HUES6 (cell line): ENCODE results near the gene PTMS.

Source experiments
- H3K27ac ChIP-seq: 2 replicates; pipeline ENCODE4 v1.7.0; 2013; ENCODE audit warnings: low read depth, mild to moderate bottlenecking, low read length, inconsistent platforms
- H3K27me3 ChIP-seq: 2 replicates; pipeline ENCODE4 v1.6.1; 2013; ENCODE audit warnings: low read length; ENCODE audit not compliant: control insufficient read depth, insufficient read depth
- H3K36me3 ChIP-seq: 2 replicates; pipeline ENCODE4 v1.6.1; 2013; ENCODE audit warnings: low read length; ENCODE audit not compliant: control insufficient read depth, insufficient read depth
- H3K4me1 ChIP-seq: 2 replicates; pipeline ENCODE4 v1.6.1; 2013; ENCODE audit warnings: low read length; ENCODE audit not compliant: control insufficient read depth, insufficient read depth
- H3K4me3 ChIP-seq: 2 replicates; pipeline ENCODE4 v1.5.1; 2013; ENCODE audit warnings: low read depth, low read length
- H3K9ac ChIP-seq: one replicate; pipeline ENCODE4 v1.6.1; 2013; ENCODE audit warnings: mild to moderate bottlenecking, low read length
- H3K9me3 ChIP-seq: 2 replicates; pipeline ENCODE4 v1.6.1; 2013; ENCODE audit warnings: low read depth, low read length; ENCODE audit not compliant: control insufficient read depth, insufficient read depth

Gene PTMS

GRCh38 chr12:6766651-6767349 is 637 bp downstream of the PTMS start:
- Histone ChIP-seq H3K27me3 (peaks cover 3% of the 10 kb centered on the region; the same call in 1 of the 2 replicates), H3K4me3 (peak overlapping the region; percentile 79), H3K36me3 (peaks cover 22% of the 10 kb centered on the region; the same call in 1 of the 2 replicates), H3K9ac (peak overlapping the region; percentile 67), H3K4me1 (peaks cover 38% of the 10 kb centered on the region), H3K27ac (peak overlapping the region; percentile 8; the same call in 1 of the 2 replicates), H3K9me3 (no peaks in the 10 kb centered on the region)

GRCh38 chr12:6767353-6768319 is 1.5 kb downstream of the PTMS start:
- Histone ChIP-seq H3K4me1 (peaks cover 45% of the 10 kb centered on the region), H3K27ac (no peak overlapping the region), H3K36me3 (peaks cover 23% of the 10 kb centered on the region; the same call in 1 of the 2 replicates), H3K4me3 (peak overlapping the region; percentile 79), H3K9ac (peak overlapping the region; percentile 67), H3K9me3 (no peaks in the 10 kb centered on the region), H3K27me3 (peaks cover 8% of the 10 kb centered on the region)

- Histone ChIP-seq H3K4me1 (peaks cover 47% of the 10 kb centered on the region), H3K9ac (peak overlapping the region; percentile 67), H3K27ac (no peak overlapping the region), H3K4me3 (peak overlapping the region; percentile 79), H3K27me3 (peaks cover 17% of the 10 kb centered on the region), H3K36me3 (peaks cover 23% of the 10 kb centered on the region; the same call in 1 of the 2 replicates), H3K9me3 (no peaks in the 10 kb centered on the region)
Measured at GRCh38 chr12:6768437-6768914, 2.3 kb downstream of the PTMS start.

GRCh38 chr12:6768990-6769389 is 2.8 kb downstream of the PTMS start:
- no peaks in the 10 kb centered on the region for H3K9me3 ChIP-seq
- no peak overlapping the region for H3K27ac ChIP-seq
- H3K4me3 ChIP-seq, result peak overlapping the region; percentile 79
- H3K4me1 ChIP-seq, result peaks cover 42% of the 10 kb centered on the region
- H3K27me3 ChIP-seq, result peaks cover 21% of the 10 kb centered on the region
- peaks cover 23% of the 10 kb centered on the region; the same call in 1 of the 2 replicates for H3K36me3 ChIP-seq
- H3K9ac ChIP-seq, result peak overlapping the region; percentile 67

GRCh38 chr12:6769666-6770065 is 3.5 kb downstream of the PTMS start:
- H3K9ac ChIP-seq, result no peak overlapping the region
- H3K36me3 ChIP-seq, result peaks cover 23% of the 10 kb centered on the region; the same call in 1 of the 2 replicates
- H3K27ac ChIP-seq, result no peak overlapping the region
- H3K4me3 ChIP-seq, result peak overlapping the region; percentile 79; the same call in 1 of the 2 replicates
- peaks cover 28% of the 10 kb centered on the region for H3K27me3 ChIP-seq
- peaks cover 42% of the 10 kb centered on the region for H3K4me1 ChIP-seq
- no peaks in the 10 kb centered on the region for H3K9me3 ChIP-seq

GRCh38 chr12:6770094-6770493 is 3.9 kb downstream of the PTMS start:
- Histone ChIP-seq H3K36me3 (peaks cover 26% of the 10 kb centered on the region; the same call in 1 of the 2 replicates), H3K27me3 (peaks cover 32% of the 10 kb centered on the region), H3K27ac (no peak overlapping the region)

GRCh38 chr12:6770600-6770999 is 4.4 kb downstream of the PTMS start:
- H3K4me1 ChIP-seq, result peaks cover 35% of the 10 kb centered on the region
- H3K27ac ChIP-seq, result no peak overlapping the region

More at GRCh38 chr12:6770094-6770493, 3.9 kb downstream of the PTMS start:
- H3K4me1 ChIP-seq, result peaks cover 39% of the 10 kb centered on the region
- H3K9ac ChIP-seq, result no peak overlapping the region
- H3K4me3 ChIP-seq, result no peak overlapping the region
- H3K9me3 ChIP-seq, result no peaks in the 10 kb centered on the region

GRCh38 chr12:6771091-6771495 is 4.9 kb downstream of the PTMS start:
- Histone ChIP-seq H3K4me1 (peaks cover 35% of the 10 kb centered on the region), H3K27me3 (peaks cover 38% of the 10 kb centered on the region), H3K9ac (no peak overlapping the region), H3K9me3 (no peaks in the 10 kb centered on the region), H3K4me3 (no peak overlapping the region), H3K36me3 (peaks cover 29% of the 10 kb centered on the region), H3K27ac (no peak overlapping the region)

More at GRCh38 chr12:6770600-6770999, 4.4 kb downstream of the PTMS start:
- H3K9ac ChIP-seq, result no peak overlapping the region
- no peak overlapping the region for H3K4me3 ChIP-seq
- peaks cover 29% of the 10 kb centered on the region for H3K36me3 ChIP-seq
- H3K9me3 ChIP-seq, result no peaks in the 10 kb centered on the region
- peaks cover 36% of the 10 kb centered on the region for H3K27me3 ChIP-seq

GRCh38 chr12:6771509-6772330 is 5.6 kb downstream of the PTMS start:
- no peaks in the 10 kb centered on the region for H3K9me3 ChIP-seq
- H3K27me3 ChIP-seq, result peaks cover 41% of the 10 kb centered on the region
- H3K9ac ChIP-seq, result no peak overlapping the region
- H3K4me1 ChIP-seq, result peaks cover 35% of the 10 kb centered on the region
- no peak overlapping the region for H3K4me3 ChIP-seq
- no peak overlapping the region for H3K27ac ChIP-seq
- peaks cover 29% of the 10 kb centered on the region for H3K36me3 ChIP-seq

- H3K36me3 ChIP-seq, result peaks cover 29% of the 10 kb centered on the region
- H3K4me3 ChIP-seq, result peak within 1 kb of the TSS; percentile 48
- peaks cover 35% of the 10 kb centered on the region for H3K4me1 ChIP-seq
- peaks cover 47% of the 10 kb centered on the region for H3K27me3 ChIP-seq
- H3K9me3 ChIP-seq, result no peaks in the 10 kb centered on the region
- H3K9ac ChIP-seq, result no peak within 1 kb of the TSS
- H3K27ac ChIP-seq, result no peak within 1 kb of the TSS
Measured at GRCh38 chr12:6772331-6772695, 6.2 kb downstream of the PTMS start, which contains the start of gene LAG3. Gene LAG3 (plus strand): TSS chr12:6772520. CDS start chr12:6772853, 333 bp downstream.
